HEK293 (cell line): ENCODE results near the gene YOD1.

Experiments used
- CTCF ChIA-PET: fragments of 350-600 bp; formaldehyde crosslinking; extraction: SDS; loops from one replicate; lab custom pipeline; 2021; ENCODE audit warnings: antibody characterized with exemption; lab: Yijun Ruan, JAX
- POLR2A ChIA-PET: fragments of 300-600 bp; formaldehyde crosslinking; extraction: SDS; loops from one replicate; lab custom pipeline; 2020; ENCODE audit warnings: antibody characterized with exemption, inconsistent platforms; lab: Yijun Ruan, JAX
- H3K27ac ChIP-seq: fragments of 200-500 bp; sonication (Bioruptor generic); 2 replicates; pipeline ENCODE4 v1.5.1; 2014; ENCODE audit warnings: low read depth, low read length, control low read depth, inconsistent platforms; ENCODE audit errors: extremely low read depth
- H3K36me3 ChIP-seq, 2 experiments: fragments of 200-500 bp in 1 of 2; sonication (Bioruptor generic) in 1 of 2; 1 replicate in 1 of 2; 2 replicates in 1 of 2; pipeline ENCODE4 v1.5.1; 2014 to 2017; ENCODE audit warnings: inconsistent platforms in 2 of 2, low read length in 2 of 2; ENCODE audit not compliant: control insufficient read depth in 2 of 2, insufficient read depth in 1 of 2
- H3K4me1 ChIP-seq: fragments of 200-500 bp; sonication (Bioruptor generic); 2 replicates; pipeline ENCODE4 v1.5.1; 2014; ENCODE audit warnings: mild to moderate bottlenecking, low read length, inconsistent platforms; ENCODE audit not compliant: control insufficient read depth, insufficient read depth
- H3K4me3 ChIP-seq: 2 replicates; pipeline ENCODE4 v1.5.1; 2011; ENCODE audit warnings: low read depth, mild to moderate bottlenecking, control low read depth, low read length, moderate library complexity
- H3K9me3 ChIP-seq: fragments of 200-500 bp; sonication (Bioruptor generic); 2 replicates; pipeline ENCODE4 v1.5.1; 2014; ENCODE audit warnings: low read depth, low read length, inconsistent platforms; ENCODE audit not compliant: control insufficient read depth, insufficient read depth
- KLF1 ChIP-seq: fragments of 450-650 bp; formaldehyde crosslinking; IDR thresholded peaks from 2 replicates; pipeline ENCODE4 v1.5.1; 2016; ENCODE audit warnings: missing biosample characterization, missing genetic modification characterization
- KLF10 ChIP-seq: fragments of 450-650 bp; IDR thresholded peaks from 2 replicates; pipeline ENCODE4 v1.5.1; 2018; ENCODE audit warnings: missing biosample characterization, mild to moderate bottlenecking, missing genetic modification characterization
- PRDM10 ChIP-seq: fragments of 450-650 bp; formaldehyde crosslinking; IDR thresholded peaks from 2 replicates; pipeline ENCODE4 v1.5.1; 2016; ENCODE audit warnings: missing biosample characterization, missing genetic modification characterization
- YY1 ChIP-seq: fragments of 450-650 bp; formaldehyde crosslinking; IDR thresholded peaks from 2 replicates; pipeline ENCODE4 v1.5.1; 2018; ENCODE audit warnings: missing biosample characterization, missing genetic modification characterization
- ZBTB26 ChIP-seq: fragments of 450-650 bp; formaldehyde crosslinking; optimal IDR thresholded peaks from 2 replicates; pipeline ENCODE3; 2016; ENCODE audit warnings: missing biosample characterization, mild to moderate bottlenecking, missing genetic modification characterization
- ZFP37 ChIP-seq: fragments of 450-650 bp; formaldehyde crosslinking; IDR thresholded peaks from 2 replicates; pipeline ENCODE4 v1.5.1; 2016; ENCODE audit warnings: missing biosample characterization, missing genetic modification characterization
- ZFP41 ChIP-seq: fragments of 450-650 bp; formaldehyde crosslinking; IDR thresholded peaks from 2 replicates; pipeline ENCODE4 v1.5.1; 2016; ENCODE audit warnings: missing biosample characterization, missing genetic modification characterization, borderline replicate concordance
- ZIC2 ChIP-seq: fragments of 450-650 bp; formaldehyde crosslinking; IDR thresholded peaks from 2 replicates; pipeline ENCODE4 v1.5.1; 2016; ENCODE audit warnings: missing biosample characterization, missing genetic modification characterization
- ZNF132 ChIP-seq: fragments of 450-650 bp; formaldehyde crosslinking; IDR thresholded peaks from 2 replicates; pipeline ENCODE4 v1.5.1; 2017; ENCODE audit warnings: missing biosample characterization, missing genetic modification characterization, borderline replicate concordance
- ZNF146 ChIP-seq: fragments of 450-650 bp; formaldehyde crosslinking; IDR thresholded peaks from 2 replicates; pipeline ENCODE4 v1.5.1; 2016; ENCODE audit warnings: missing biosample characterization, missing genetic modification characterization
- ZNF157 ChIP-seq: fragments of 450-650 bp; formaldehyde crosslinking; IDR thresholded peaks from 2 replicates; pipeline ENCODE4 v1.5.1; 2016; ENCODE audit warnings: missing biosample characterization, missing genetic modification characterization
- ZNF26 ChIP-seq: fragments of 450-650 bp; formaldehyde crosslinking; IDR thresholded peaks from 2 replicates; pipeline ENCODE4 v1.5.1; 2016; ENCODE audit warnings: missing biosample characterization, missing genetic modification characterization
- ZNF404 ChIP-seq: fragments of 450-650 bp; formaldehyde crosslinking; IDR thresholded peaks from 2 replicates; pipeline ENCODE4 v1.5.1; 2017; ENCODE audit warnings: missing biosample characterization, missing genetic modification characterization
- ZNF626 ChIP-seq: fragments of 450-650 bp; sonication (Bioruptor Pico); formaldehyde crosslinking; IDR thresholded peaks from 2 replicates; pipeline ENCODE4 v1.5.1; 2018; ENCODE audit warnings: missing biosample characterization, missing genetic modification characterization, inconsistent platforms
- ZNF670 ChIP-seq: fragments of 450-650 bp; formaldehyde crosslinking; IDR thresholded peaks from 2 replicates; pipeline ENCODE4 v1.5.1; 2016; ENCODE audit warnings: missing biosample characterization, missing genetic modification characterization, low read depth
- ZNF785 ChIP-seq: fragments of 450-650 bp; formaldehyde crosslinking; IDR thresholded peaks from 2 replicates; pipeline ENCODE4 v1.5.1; 2016; ENCODE audit warnings: missing biosample characterization, missing genetic modification characterization
- ZNF843 ChIP-seq: fragments of 450-650 bp; formaldehyde crosslinking; IDR thresholded peaks from 2 replicates; pipeline ENCODE4 v1.5.1; 2016; ENCODE audit warnings: missing biosample characterization, missing genetic modification characterization

YOD1 gene

GRCh38 chr1:207091200-207091908, 40.3 kb upstream of the YOD1 start (continued):
- TF ChIP-seq ZNF26: no peak
- TF ChIP-seq ZNF157: no peak
- TF ChIP-seq YY1: no peak
- TF ChIP-seq ZBTB26 (tag by site-specific recombination): no peak
- TF ChIP-seq KLF10 (tag by site-specific recombination): no peak
- no peak for TF ChIP-seq ZNF404 (tag by site-specific recombination)

- Histone ChIP-seq H3K36me3 (no peaks in the 10 kb centered on the region), H3K4me1 (no peaks in the 10 kb centered on the region), H3K4me3 (no peak overlapping the region), H3K27ac (no peak overlapping the region), H3K9me3 (no peaks in the 10 kb centered on the region)
- POLR2A ChIA-PET: no interaction called here
- TF ChIP-seq KLF1: no peak
- TF ChIP-seq ZFP37 (tag by site-specific recombination): no peak
- TF ChIP-seq ZNF626 (tag by site-specific recombination): no peak
- no peak for TF ChIP-seq ZNF785 (tag by site-specific recombination)
- TF ChIP-seq PRDM10 (tag by site-specific recombination): no peak
- TF ChIP-seq ZIC2 (tag by site-specific recombination): no peak
- TF ChIP-seq ZNF670 (tag by site-specific recombination): no peak
- no peak for TF ChIP-seq ZNF843 (tag by site-specific recombination)
- no peak for TF ChIP-seq ZNF146 (tag by site-specific recombination)
- no peak for TF ChIP-seq ZFP41 (tag by site-specific recombination)
- no peak for TF ChIP-seq ZNF132 (tag by site-specific recombination)
- CTCF ChIA-PET: interaction anchor here (0.5 to 0.8 kb wide), 5 partner anchors 19 to 409 kb away, joined by 3 to 7 read pairs (median 3); no protein-coding TSS in a partner anchor
These were observed 38.8 kb upstream of the YOD1 start for GRCh38 chr1:207089627-207090355.
